DND-41 (cell line): ENCODE results near the gene MCU.

ENCODE experiments used
- EZH2 ChIP-seq: IDR thresholded peaks from 3 replicates; pipeline ENCODE4 v1.6.1; 2012; ENCODE audit warnings: borderline replicate concordance, low read depth, mild to moderate bottlenecking, moderate library complexity, low read length, inconsistent platforms; ENCODE audit not compliant: severe bottlenecking
- TF ChIP-seq, protein P1 (sequence below): IDR thresholded peaks from 2 replicates; pipeline ENCODE4 v1.5.1; 2012; ENCODE audit warnings: borderline replicate concordance, low read length, moderate library complexity, mild to moderate bottlenecking; ENCODE audit not compliant: poor library complexity, severe bottlenecking; ENCODE audit errors: extremely low read depth

DNA sequence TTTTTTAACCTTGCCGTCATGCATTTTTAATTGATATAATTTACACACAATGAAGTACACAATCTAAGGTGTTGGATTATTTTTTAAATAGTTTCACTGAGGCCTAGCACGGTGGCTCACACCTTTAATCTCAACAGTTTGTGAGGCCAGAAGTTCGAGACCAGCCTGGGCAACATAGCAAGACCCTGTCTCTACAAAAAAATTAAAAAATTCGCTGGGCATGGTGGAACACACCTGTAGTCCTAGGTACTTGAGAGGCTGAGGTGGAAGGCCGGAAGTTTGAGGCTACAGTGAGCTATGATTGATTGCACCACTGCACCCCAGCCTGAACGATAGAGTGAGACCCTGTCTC is 108.8 kb downstream of the MCU start:
- TF ChIP-seq, protein P1, sequence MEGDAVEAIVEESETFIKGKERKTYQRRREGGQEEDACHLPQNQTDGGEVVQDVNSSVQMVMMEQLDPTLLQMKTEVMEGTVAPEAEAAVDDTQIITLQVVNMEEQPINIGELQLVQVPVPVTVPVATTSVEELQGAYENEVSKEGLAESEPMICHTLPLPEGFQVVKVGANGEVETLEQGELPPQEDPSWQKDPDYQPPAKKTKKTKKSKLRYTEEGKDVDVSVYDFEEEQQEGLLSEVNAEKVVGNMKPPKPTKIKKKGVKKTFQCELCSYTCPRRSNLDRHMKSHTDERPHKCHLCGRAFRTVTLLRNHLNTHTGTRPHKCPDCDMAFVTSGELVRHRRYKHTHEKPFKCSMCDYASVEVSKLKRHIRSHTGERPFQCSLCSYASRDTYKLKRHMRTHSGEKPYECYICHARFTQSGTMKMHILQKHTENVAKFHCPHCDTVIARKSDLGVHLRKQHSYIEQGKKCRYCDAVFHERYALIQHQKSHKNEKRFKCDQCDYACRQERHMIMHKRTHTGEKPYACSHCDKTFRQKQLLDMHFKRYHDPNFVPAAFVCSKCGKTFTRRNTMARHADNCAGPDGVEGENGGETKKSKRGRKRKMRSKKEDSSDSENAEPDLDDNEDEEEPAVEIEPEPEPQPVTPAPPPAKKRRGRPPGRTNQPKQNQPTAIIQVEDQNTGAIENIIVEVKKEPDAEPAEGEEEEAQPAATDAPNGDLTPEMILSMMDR: no peak
- no peak for TF ChIP-seq EZH2
